WTC11 (cell line): Measurements from ENCODE around the gene RNASE12.
"Not testable (repeated sequence)": the region's sequence is repeated elsewhere in the genome, so short reads cannot be mapped to it uniquely, and the experiment has no call there.

ENCODE experiments used
- CTCF ChIP-seq: fragments of 200-600 bp; IDR thresholded peaks from 2 replicates; pipeline ENCODE4 v1.8.0; 2022; ENCODE audit warnings: antibody characterized with exemption
- E2F5 ChIP-seq: sonication (generic); formaldehyde crosslinking; IDR thresholded peaks from 2 replicates; pipeline ENCODE4 v1.8.1; 2022; ENCODE audit warnings: mild to moderate bottlenecking, moderate library complexity, missing genetic modification reagents
- FOXP4 ChIP-seq: sonication (generic); formaldehyde crosslinking; IDR thresholded peaks from 2 replicates; pipeline ENCODE4 v1.8.0; 2022; ENCODE audit warnings: mild to moderate bottlenecking, missing genetic modification reagents
- MAX ChIP-seq: sonication (generic); formaldehyde crosslinking; IDR thresholded peaks from 2 replicates; pipeline ENCODE4 v1.8.0; 2022; ENCODE audit warnings: mild to moderate bottlenecking, missing genetic modification reagents
- NR1H2 ChIP-seq: sonication (generic); formaldehyde crosslinking; IDR thresholded peaks from 2 replicates; pipeline ENCODE4 v1.9.0; 2021; ENCODE audit warnings: mild to moderate bottlenecking, moderate library complexity, missing genetic modification reagents
- TCF7 ChIP-seq: sonication (generic); formaldehyde crosslinking; IDR thresholded peaks from 2 replicates; pipeline ENCODE4 v1.8.0; 2022; ENCODE audit warnings: mild to moderate bottlenecking, low read depth, missing genetic modification reagents, moderate library complexity
- USF2 ChIP-seq: sonication (generic); formaldehyde crosslinking; IDR thresholded peaks from 2 replicates; pipeline ENCODE4 v1.8.1; 2023; ENCODE audit warnings: mild to moderate bottlenecking, missing genetic modification reagents, moderate library complexity

GRCh38 chr14:20570720-20571119, 20.5 kb downstream of the RNASE12 start:
- TF ChIP-seq CTCF; TCF7; USF2 (CRISPR knock-in tag); MAX (CRISPR knock-in tag); E2F5 (CRISPR knock-in tag); FOXP4 (CRISPR knock-in tag); NR1H2 (CRISPR knock-in tag): not testable (repeated sequence)
